HCT116 (cell line): ENCODE data around the gene GANC.
"Not testable (repeated sequence)": the region's sequence is repeated elsewhere in the genome, so short reads cannot be mapped to it uniquely, and the experiment has no call there.

Experiments
- EZH2 ChIP-seq: fragments of 200-600 bp; sonication (generic); IDR thresholded peaks from 2 replicates; pipeline ENCODE4 v1.6.1; 2017; ENCODE audit warnings: antibody characterized with exemption, mixed run types
- POLR2A ChIP-seq: IDR thresholded peaks from 2 replicates; pipeline ENCODE4 v1.7.0; 2011; ENCODE audit warnings: borderline replicate concordance; ENCODE audit not compliant: insufficient read depth, insufficient read length; ENCODE audit errors: extremely low read depth
- RAD21 ChIP-seq: IDR thresholded peaks from 2 replicates; pipeline ENCODE4 v1.6.1; 2012; ENCODE audit warnings: low read depth, mild to moderate bottlenecking
- TF ChIP-seq, protein P1 (sequence below), 3 experiments: fragments of 200-600 bp in 1 of 3; sonication (generic) in 1 of 3; IDR thresholded peaks in 2 of 3; conservative IDR thresholded peaks in 1 of 3; 2 replicates each; pipeline ENCODE4 v1.5.1; 2012 to 2017; ENCODE audit warnings: low read depth in 2 of 3, low read length in 2 of 3, antibody characterized with exemption in 1 of 3, borderline replicate concordance in 1 of 3, control low read depth in 1 of 3, mild to moderate bottlenecking in 1 of 3, mixed read lengths in 1 of 3, mixed run types in 1 of 3, moderate library complexity in 1 of 3; ENCODE audit not compliant: insufficient read depth in 1 of 3
- TF ChIP-seq, protein P2 (sequence below): IDR thresholded peaks from 2 replicates; pipeline ENCODE4 v1.6.1; 2012

DNA sequence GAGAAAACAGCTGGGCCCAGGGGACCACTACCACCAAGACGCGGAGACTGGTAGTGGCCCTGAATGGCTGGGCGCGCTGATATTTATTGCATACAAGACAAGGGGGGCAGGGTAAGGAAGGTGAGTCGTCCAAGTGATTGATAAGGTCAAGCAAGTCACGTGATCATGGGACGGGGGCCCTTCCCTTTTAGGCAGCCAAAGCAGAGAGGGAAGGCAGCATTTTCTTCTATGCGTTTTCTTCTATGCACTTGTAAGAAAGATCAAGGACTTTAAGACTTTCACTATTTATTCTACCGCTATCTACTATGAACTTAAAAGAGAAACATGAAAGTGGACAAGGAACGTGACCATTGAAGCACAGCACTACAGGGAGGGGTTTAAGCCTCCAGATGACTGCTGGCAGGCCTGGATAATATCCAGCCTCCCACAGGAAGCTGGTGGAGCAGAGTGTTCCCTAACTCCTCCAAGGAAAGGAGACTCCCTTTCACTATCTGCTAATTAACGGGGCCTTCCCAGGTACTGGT is 43.3 kb downstream of the GANC start:
- TF ChIP-seq, protein P1, sequence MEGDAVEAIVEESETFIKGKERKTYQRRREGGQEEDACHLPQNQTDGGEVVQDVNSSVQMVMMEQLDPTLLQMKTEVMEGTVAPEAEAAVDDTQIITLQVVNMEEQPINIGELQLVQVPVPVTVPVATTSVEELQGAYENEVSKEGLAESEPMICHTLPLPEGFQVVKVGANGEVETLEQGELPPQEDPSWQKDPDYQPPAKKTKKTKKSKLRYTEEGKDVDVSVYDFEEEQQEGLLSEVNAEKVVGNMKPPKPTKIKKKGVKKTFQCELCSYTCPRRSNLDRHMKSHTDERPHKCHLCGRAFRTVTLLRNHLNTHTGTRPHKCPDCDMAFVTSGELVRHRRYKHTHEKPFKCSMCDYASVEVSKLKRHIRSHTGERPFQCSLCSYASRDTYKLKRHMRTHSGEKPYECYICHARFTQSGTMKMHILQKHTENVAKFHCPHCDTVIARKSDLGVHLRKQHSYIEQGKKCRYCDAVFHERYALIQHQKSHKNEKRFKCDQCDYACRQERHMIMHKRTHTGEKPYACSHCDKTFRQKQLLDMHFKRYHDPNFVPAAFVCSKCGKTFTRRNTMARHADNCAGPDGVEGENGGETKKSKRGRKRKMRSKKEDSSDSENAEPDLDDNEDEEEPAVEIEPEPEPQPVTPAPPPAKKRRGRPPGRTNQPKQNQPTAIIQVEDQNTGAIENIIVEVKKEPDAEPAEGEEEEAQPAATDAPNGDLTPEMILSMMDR (IDR thresholded peaks at IDR 0.05 in 2 of 3, conservative IDR thresholded peaks at IDR 0.05 in 1 of 3; ENCODE audit: borderline replicate concordance in 1 of 3, insufficient read depth in 1 of 3, low read depth in 2 of 3, low read length in 2 of 3): not testable (repeated sequence)
- not testable (repeated sequence) for TF ChIP-seq EZH2, RAD21, POLR2A
- TF ChIP-seq, protein P2, sequence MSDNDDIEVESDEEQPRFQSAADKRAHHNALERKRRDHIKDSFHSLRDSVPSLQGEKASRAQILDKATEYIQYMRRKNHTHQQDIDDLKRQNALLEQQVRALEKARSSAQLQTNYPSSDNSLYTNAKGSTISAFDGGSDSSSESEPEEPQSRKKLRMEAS: not testable (repeated sequence)
